HL-60 (cell line): ENCODE measurements around the gene LMNTD1.

ENCODE experiments used
- DNase-seq, 2 experiments: peaks; one replicate each; pipeline ENCODE4 v3.0.0-alpha.2; 2010 to 2020; ENCODE audit warnings: low read depth in 1 of 2, low spot score in 1 of 2
- H3K27ac ChIP-seq: fragments of 250-450 bp; sonication (Bioruptor Pico); replicated peaks from 2 replicates; pipeline ENCODE4 v1.5.1; 2020; ENCODE audit warnings: mild to moderate bottlenecking, moderate library complexity
- H3K27me3 ChIP-seq: fragments of 250-450 bp; sonication (Bioruptor Pico); 2 replicates; pipeline ENCODE4 v1.5.1; 2021; ENCODE audit warnings: mild to moderate bottlenecking, moderate library complexity; ENCODE audit not compliant: insufficient read depth, poor library complexity, severe bottlenecking
- H3K4me3 ChIP-seq: replicated peaks from 2 replicates; pipeline ENCODE4 v1.5.1; 2011; ENCODE audit warnings: mild to moderate bottlenecking, control low read depth, low read length; ENCODE audit not compliant: insufficient read depth
- CTCF ChIP-seq: IDR thresholded peaks from one replicate; pipeline ENCODE4 v1.5.1; 2011; ENCODE audit warnings: low read length, control low read depth, inconsistent platforms; ENCODE audit not compliant: insufficient read depth
- GABPA ChIP-seq: IDR thresholded peaks from 2 replicates; pipeline ENCODE4 v1.6.1; 2012; ENCODE audit warnings: low read depth
- POLR2AphosphoS5 ChIP-seq: IDR thresholded peaks from 2 replicates; pipeline ENCODE4 v1.6.1; 2012; ENCODE audit warnings: low read depth
- REST ChIP-seq: IDR thresholded peaks from 2 replicates; pipeline ENCODE4 v1.6.1; 2012; ENCODE audit warnings: low read depth; ENCODE audit not compliant: insufficient replicate concordance
- SPI1 ChIP-seq: IDR thresholded peaks from 2 replicates; pipeline ENCODE4 v1.6.1; 2012; ENCODE audit warnings: low read depth, mild to moderate bottlenecking, borderline replicate concordance

The LMNTD1 gene

GRCh38 chr12:25531502-25532052, 21.5 kb downstream of the LMNTD1 start:
- H3K4me3 ChIP-seq: no peak overlapping the region
- DNase-seq: no peak
- H3K27me3 ChIP-seq: no peaks in the 10 kb centered on the region
- TF ChIP-seq REST: no peak
- no peak overlapping the region for H3K27ac ChIP-seq

DNA sequence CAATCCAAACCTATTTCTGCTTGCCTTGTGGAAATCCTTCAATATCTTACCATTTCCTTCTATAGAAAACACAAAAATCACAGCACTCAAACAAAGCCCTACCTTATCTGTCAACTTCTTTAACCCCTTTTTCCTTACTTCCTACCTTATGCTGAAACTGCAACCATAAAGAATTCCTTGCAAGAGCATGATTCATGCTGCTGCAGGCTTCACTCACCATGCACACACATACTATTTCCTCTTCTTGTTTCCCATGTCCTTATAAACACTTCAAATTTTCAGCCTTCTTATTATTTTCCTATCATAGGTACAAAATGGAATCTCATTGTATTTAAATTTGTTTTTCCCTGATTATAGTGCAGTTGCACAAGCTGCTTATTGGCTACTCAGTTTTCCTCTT, 23.3 kb downstream of the LMNTD1 start:
- TF ChIP-seq POLR2AphosphoS5: no peak
- no peak for TF ChIP-seq SPI1
- DNase-seq: no peak
- H3K27ac ChIP-seq: no peak overlapping the region

GRCh38 chr12:25526778-25527177, 26.3 kb downstream of the LMNTD1 start:
- Histone ChIP-seq H3K27me3 (peaks cover 2% of the 10 kb centered on the region), H3K27ac (no peak overlapping the region), H3K4me3 (no peak overlapping the region)
- no peak for TF ChIP-seq POLR2AphosphoS5
- TF ChIP-seq GABPA: no peak
- no peak for TF ChIP-seq REST
- TF ChIP-seq CTCF: no peak
- TF ChIP-seq SPI1: no peak
- no peak for DNase-seq

More for the DNA sequence above, 23.3 kb downstream of the LMNTD1 start:
- H3K4me3 ChIP-seq: no peak overlapping the region
- no peaks in the 10 kb centered on the region for H3K27me3 ChIP-seq

GRCh38 chr12:25524366-25524765, 28.7 kb downstream of the LMNTD1 start:
- Histone ChIP-seq H3K27ac (no peak overlapping the region), H3K27me3 (peaks cover 2% of the 10 kb centered on the region), H3K4me3 (no peak overlapping the region)
- TF ChIP-seq CTCF (no peak), GABPA (no peak), POLR2AphosphoS5 (no peak), SPI1 (no peak), REST (no peak)
- no peak for DNase-seq
